Measurements from ENCODE around the gene CSTB. TPM values are rescaled to one million over a fixed set of nuclear protein-coding genes. Genes with fewer than 3 reads are reported as not detected.

Gene CSTB
- total and polyA plus RNA-seq, 4 donors = 3.8 to 62.4 (median 33.7) TPM

DNA sequence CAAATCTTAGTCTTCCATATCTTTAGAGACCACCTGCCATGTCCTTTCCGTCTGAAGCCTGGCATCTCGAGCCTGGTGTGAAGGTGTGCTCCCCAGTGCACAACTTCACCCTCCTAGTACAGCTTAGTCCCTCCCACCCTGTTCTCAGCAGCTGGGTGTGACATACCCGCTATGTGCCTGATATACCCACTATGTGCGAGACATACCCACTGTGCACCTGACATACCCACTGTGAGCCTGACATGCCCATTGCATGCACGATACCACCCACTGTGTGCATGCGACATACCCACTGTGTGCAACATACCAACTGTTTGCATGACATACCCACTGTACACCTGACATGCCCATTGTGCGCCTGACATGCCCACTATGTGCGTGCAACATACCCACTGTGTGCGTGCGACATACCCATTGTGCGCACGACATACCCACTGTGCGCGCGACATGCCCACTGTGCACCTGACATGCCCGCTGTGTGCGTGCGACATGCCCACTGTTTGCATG, 10.2 kb upstream of the CSTB start (continued):
- no peak for TF ChIP-seq HNF4A (conservative IDR thresholded peaks at IDR 0.05)
- no peak for TF ChIP-seq JUND (IDR thresholded peaks at IDR 0.05)
- no peak for TF ChIP-seq RAD21 (IDR thresholded peaks at IDR 0.05)
- no peak for TF ChIP-seq GABPA (IDR thresholded peaks at IDR 0.05 in 1 of 2, conservative IDR thresholded peaks at IDR 0.05 in 1 of 2)
- TF ChIP-seq TAF1 (conservative IDR thresholded peaks at IDR 0.05) = no peak

DNA sequence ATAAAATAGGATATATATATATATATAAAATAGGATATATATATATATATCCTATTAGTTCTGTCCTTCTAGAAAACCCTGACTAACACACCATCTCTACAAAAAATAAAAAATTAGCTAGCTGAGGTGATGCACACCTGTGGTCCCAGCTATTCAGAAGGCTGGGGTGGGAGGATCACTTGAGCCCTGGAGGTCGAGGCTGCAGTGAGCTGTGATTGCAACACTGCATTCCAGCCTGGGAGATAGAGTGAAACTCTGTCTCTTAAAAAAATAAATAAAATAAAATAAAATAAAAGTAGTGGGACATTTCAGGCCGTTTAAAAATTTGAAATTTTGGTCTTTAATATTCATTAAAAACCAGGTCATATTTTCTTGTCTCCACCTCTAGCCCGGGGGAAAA, 9.0 kb upstream of the CSTB start:
- peaks cover 9 to 19% (median 15%) of the 10 kb centered on the region in 4 donors for H3K4me1 ChIP-seq (ENCODE audit: control insufficient read depth in 4 of 4, insufficient read depth in 4 of 4, low read length in 3 of 4)
- TF ChIP-seq, protein P1, sequence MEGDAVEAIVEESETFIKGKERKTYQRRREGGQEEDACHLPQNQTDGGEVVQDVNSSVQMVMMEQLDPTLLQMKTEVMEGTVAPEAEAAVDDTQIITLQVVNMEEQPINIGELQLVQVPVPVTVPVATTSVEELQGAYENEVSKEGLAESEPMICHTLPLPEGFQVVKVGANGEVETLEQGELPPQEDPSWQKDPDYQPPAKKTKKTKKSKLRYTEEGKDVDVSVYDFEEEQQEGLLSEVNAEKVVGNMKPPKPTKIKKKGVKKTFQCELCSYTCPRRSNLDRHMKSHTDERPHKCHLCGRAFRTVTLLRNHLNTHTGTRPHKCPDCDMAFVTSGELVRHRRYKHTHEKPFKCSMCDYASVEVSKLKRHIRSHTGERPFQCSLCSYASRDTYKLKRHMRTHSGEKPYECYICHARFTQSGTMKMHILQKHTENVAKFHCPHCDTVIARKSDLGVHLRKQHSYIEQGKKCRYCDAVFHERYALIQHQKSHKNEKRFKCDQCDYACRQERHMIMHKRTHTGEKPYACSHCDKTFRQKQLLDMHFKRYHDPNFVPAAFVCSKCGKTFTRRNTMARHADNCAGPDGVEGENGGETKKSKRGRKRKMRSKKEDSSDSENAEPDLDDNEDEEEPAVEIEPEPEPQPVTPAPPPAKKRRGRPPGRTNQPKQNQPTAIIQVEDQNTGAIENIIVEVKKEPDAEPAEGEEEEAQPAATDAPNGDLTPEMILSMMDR (IDR thresholded peaks at IDR 0.05; ENCODE audit: low read depth, low read length, missing input control) = no peak
- TF ChIP-seq, protein P2, sequence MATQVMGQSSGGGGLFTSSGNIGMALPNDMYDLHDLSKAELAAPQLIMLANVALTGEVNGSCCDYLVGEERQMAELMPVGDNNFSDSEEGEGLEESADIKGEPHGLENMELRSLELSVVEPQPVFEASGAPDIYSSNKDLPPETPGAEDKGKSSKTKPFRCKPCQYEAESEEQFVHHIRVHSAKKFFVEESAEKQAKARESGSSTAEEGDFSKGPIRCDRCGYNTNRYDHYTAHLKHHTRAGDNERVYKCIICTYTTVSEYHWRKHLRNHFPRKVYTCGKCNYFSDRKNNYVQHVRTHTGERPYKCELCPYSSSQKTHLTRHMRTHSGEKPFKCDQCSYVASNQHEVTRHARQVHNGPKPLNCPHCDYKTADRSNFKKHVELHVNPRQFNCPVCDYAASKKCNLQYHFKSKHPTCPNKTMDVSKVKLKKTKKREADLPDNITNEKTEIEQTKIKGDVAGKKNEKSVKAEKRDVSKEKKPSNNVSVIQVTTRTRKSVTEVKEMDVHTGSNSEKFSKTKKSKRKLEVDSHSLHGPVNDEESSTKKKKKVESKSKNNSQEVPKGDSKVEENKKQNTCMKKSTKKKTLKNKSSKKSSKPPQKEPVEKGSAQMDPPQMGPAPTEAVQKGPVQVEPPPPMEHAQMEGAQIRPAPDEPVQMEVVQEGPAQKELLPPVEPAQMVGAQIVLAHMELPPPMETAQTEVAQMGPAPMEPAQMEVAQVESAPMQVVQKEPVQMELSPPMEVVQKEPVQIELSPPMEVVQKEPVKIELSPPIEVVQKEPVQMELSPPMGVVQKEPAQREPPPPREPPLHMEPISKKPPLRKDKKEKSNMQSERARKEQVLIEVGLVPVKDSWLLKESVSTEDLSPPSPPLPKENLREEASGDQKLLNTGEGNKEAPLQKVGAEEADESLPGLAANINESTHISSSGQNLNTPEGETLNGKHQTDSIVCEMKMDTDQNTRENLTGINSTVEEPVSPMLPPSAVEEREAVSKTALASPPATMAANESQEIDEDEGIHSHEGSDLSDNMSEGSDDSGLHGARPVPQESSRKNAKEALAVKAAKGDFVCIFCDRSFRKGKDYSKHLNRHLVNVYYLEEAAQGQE (IDR thresholded peaks at IDR 0.05) = no peak
- TF ChIP-seq, protein P3, sequence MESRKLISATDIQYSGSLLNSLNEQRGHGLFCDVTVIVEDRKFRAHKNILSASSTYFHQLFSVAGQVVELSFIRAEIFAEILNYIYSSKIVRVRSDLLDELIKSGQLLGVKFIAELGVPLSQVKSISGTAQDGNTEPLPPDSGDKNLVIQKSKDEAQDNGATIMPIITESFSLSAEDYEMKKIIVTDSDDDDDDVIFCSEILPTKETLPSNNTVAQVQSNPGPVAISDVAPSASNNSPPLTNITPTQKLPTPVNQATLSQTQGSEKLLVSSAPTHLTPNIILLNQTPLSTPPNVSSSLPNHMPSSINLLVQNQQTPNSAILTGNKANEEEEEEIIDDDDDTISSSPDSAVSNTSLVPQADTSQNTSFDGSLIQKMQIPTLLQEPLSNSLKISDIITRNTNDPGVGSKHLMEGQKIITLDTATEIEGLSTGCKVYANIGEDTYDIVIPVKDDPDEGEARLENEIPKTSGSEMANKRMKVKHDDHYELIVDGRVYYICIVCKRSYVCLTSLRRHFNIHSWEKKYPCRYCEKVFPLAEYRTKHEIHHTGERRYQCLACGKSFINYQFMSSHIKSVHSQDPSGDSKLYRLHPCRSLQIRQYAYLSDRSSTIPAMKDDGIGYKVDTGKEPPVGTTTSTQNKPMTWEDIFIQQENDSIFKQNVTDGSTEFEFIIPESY (IDR thresholded peaks at IDR 0.05) = no peak
- no peak for TF ChIP-seq EGR1 (IDR thresholded peaks at IDR 0.05; ENCODE audit: low read depth in 2 of 2)
- no peak for TF ChIP-seq RAD21 (IDR thresholded peaks at IDR 0.05)
- no peak for TF ChIP-seq SP1 (IDR thresholded peaks at IDR 0.05)
- TF ChIP-seq RXRA (IDR thresholded peaks at IDR 0.05) = no peak
- H3K4me3 ChIP-seq (ENCODE audit: low read depth in 1 of 3, low read length in 3 of 3) = no peak overlapping the region
- WGBS = 64% methylated on average over 3 of the region's 3 CpGs
- no peak overlapping the region for H3K9ac ChIP-seq (ENCODE audit: low read depth in 1 of 2, low read length in 2 of 2)
- no peaks in the 10 kb centered on the region for H3K27me3 ChIP-seq (ENCODE audit: control insufficient read depth in 4 of 4, insufficient read depth in 4 of 4, low read length in 3 of 4)
- no peaks in the 10 kb centered on the region for H3K36me3 ChIP-seq (ENCODE audit: control insufficient read depth in 4 of 4, insufficient read depth in 3 of 4, low read depth in 1 of 4, low read length in 3 of 4)
- no peak overlapping the region for H3K27ac ChIP-seq (ENCODE audit: low read depth in 1 of 2, low read length in 2 of 2)
- H3K9me3 ChIP-seq (ENCODE audit: control insufficient read depth in 4 of 4, low read length in 3 of 4) = no peaks in the 10 kb centered on the region
- no peak for DNase-seq (ENCODE audit: low spot score)

DNA sequence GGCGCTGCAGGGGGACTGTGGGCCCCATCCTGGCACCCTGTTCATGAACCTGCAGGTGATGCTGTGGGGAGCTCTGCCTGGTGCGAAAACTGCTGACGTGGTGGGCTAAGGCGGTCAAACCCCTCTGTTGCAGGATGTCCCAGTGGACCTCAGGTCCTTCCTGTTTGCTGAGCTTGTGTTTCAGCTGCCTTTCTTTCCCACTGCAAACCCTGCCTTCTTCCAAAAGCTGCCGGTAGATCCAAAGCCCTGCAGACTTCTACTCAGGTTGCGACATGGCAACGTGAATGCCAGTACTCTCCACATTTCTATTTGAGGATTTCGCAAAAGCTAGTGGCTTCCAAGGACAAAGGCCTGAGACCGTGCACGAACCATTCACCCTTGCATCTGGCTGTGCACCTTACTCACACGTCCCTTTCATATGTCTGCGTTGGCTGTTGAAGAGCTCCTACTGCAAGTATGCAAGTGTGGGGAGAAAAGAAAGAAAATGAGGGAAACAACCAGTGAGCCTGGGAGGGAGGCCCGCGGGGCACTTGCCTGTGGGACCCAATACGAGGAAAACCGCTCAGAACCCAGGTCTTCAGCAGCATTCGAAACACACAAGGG, 7.1 kb upstream of the CSTB start:
- no peaks in the 10 kb centered on the region for H3K36me3 ChIP-seq (ENCODE audit: control insufficient read depth in 4 of 4, insufficient read depth in 3 of 4, low read depth in 1 of 4, low read length in 3 of 4)
- 50% methylated on average over 17 of the region's 17 CpGs for WGBS
- no peak overlapping the region for H3K9ac ChIP-seq (ENCODE audit: low read depth in 1 of 2, low read length in 2 of 2)
- DNase-seq (ENCODE audit: low spot score) = peak; percentile 50
- peaks cover 9 to 15% (median 12%) of the 10 kb centered on the region in 4 donors for H3K4me1 ChIP-seq (ENCODE audit: control insufficient read depth in 4 of 4, insufficient read depth in 4 of 4, low read length in 3 of 4)
- peak overlapping the region; percentile 89 to 94 for H3K27ac ChIP-seq (ENCODE audit: low read depth in 1 of 2, low read length in 2 of 2)
- H3K4me3 ChIP-seq (ENCODE audit: low read depth in 1 of 3, low read length in 3 of 3) = no peak overlapping the region
- no peaks in the 10 kb centered on the region for H3K9me3 ChIP-seq (ENCODE audit: control insufficient read depth in 4 of 4, low read length in 3 of 4)
- no peaks in the 10 kb centered on the region for H3K27me3 ChIP-seq (ENCODE audit: control insufficient read depth in 4 of 4, insufficient read depth in 4 of 4, low read length in 3 of 4)
- TF ChIP-seq, protein P3 (IDR thresholded peaks at IDR 0.05) = no peak
- TF ChIP-seq, protein P1 (IDR thresholded peaks at IDR 0.05; ENCODE audit: low read depth, low read length, missing input control) = no peak
- TF ChIP-seq JUND (IDR thresholded peaks at IDR 0.05) (peak; percentile 45 to 65), RXRA (IDR thresholded peaks at IDR 0.05) (peak; percentile 96 to 97), NR2F2 (IDR thresholded peaks at IDR 0.05) (no peak), GABPA (IDR thresholded peaks at IDR 0.05 in 1 of 2, conservative IDR thresholded peaks at IDR 0.05 in 1 of 2) (peak in 1 of 2 donors; percentile 41), TAF1 (conservative IDR thresholded peaks at IDR 0.05) (peak; percentile 44), FOXA1 (IDR thresholded peaks at IDR 0.05) (peak; percentile 54)
